NCI-H2171 (cell line): ENCODE results near the gene ISG15.
A peak's percentile ranks its signal among the peaks of the same experiment; 100 is the strongest.
"Not testable (repeated sequence)": the region's sequence is repeated elsewhere in the genome, so short reads cannot be mapped to it uniquely, and the experiment has no call there.

Experiments
- DNase-seq: peaks from one replicate; lab custom pipeline; 2025; lab: John Stamatoyannopoulos, UW

The ISG15 gene

DNA sequence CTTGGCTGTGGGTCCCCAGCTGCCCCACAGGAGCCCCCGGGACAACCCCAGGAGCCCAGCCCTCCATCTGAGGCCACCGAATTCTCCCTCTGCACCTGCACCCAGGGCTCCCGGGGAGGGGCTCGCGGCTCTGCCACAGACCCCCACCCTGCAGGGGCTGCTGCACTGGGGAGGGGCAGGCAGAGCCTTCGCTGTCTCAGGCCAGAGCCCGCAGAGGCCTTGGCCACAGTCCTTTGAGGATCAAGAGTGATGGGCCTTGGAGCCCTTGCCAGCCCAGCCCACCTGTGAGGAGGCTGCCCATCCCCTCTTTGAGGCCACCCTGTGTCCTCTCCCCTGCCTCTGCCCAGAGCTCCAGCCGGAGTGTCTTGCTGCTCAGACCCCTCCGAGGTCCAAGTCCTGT, 37.9 kb upstream of the ISG15 start:
- no peak for DNase-seq

DNA sequence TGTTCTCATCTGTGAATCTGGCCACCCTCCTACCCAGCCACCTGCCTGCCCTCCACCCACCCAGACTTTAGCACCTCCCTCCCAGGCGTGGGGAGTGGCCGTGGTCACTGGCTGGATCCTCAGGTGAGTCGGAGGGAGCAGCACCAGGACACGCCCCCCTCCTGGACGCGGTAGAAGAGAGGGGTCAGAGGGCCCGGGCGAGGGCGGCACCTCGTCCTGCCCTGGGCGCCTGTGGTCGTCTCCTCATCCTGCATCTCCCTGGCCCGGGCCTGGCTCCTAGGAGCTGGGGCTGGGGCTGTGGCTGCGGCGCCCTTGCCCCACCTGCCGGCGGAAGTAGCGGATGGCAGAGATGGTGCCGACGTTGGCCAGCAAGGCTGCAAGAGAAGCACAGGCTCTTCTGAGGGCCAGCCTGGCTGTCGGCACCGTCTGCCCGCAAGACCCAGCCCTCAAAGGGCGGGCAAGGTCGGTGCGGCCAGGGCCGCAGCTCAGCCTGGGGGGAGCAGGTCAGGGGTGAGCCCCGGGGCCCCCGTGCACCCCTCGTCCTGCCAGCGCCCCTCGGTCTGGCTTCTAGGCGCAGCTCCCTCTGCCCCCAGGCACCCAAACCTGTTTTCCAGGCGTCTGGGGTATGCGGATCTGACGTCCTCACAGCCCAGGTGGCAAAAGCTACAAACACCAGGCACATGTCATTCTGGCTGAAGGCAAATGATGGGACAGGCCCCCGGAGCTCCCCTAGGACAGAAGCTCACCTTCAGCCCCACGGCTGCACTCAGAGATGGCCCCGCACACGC, 37.2 kb upstream of the ISG15 start:
- DNase-seq, result peak; percentile 49

DNA sequence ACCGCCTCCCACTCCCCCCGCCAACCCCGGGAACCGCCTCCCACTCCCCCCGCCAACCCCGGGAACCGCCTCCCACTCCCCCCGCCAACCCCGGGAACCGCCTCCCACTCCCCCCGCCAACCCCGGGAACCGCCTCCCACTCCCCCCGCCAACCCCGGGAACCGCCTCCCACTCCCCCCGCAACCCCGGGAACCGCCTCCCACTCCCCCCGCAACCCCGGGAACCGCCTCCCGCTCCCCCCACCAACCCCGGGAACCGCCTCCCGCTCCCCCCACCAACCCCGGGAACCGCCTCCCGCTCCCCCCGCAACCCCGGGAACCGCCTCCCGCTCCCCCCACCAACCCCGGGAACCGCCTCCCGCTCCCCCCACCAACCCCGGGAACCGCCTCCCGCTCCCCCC, 36.5 kb upstream of the ISG15 start:
- DNase-seq, result not testable (repeated sequence)

DNA sequence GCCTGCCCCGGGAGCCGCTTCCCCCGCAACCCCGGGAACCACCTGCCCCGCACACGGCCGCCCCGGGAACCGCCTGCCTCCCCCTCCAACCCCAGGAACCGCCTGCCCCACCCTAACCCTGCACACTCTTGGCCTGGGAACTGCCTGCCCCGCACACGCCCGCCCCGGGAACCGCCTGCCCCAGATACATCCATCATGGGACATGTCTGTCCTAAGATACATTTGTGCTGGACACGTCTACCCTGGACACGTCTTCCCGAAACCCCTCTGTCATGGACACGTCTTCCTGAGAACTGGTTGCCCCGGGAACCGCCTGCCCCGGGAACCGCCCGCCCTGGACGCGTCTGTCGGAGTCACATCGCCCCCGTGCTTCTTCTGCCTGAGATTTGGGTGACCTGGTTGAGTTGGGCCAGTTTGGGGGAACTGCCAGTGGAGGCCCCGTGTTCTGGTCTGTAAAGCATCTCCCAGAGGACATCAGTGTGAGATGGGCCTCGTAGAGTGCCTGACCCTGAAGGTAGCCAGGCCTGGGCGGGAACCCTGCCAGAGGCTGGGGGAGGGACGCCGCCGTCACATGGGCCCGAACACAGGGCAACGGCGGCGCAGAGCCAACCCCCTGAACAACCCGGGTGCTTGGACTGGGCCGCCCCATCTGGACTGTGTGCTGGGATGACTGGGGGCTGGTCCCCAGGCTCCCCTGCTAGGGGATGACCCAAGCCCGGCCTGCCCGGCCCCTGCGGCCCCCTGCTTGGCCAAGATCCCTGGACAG, 35.0 kb upstream of the ISG15 start:
- no peak for DNase-seq

DNA sequence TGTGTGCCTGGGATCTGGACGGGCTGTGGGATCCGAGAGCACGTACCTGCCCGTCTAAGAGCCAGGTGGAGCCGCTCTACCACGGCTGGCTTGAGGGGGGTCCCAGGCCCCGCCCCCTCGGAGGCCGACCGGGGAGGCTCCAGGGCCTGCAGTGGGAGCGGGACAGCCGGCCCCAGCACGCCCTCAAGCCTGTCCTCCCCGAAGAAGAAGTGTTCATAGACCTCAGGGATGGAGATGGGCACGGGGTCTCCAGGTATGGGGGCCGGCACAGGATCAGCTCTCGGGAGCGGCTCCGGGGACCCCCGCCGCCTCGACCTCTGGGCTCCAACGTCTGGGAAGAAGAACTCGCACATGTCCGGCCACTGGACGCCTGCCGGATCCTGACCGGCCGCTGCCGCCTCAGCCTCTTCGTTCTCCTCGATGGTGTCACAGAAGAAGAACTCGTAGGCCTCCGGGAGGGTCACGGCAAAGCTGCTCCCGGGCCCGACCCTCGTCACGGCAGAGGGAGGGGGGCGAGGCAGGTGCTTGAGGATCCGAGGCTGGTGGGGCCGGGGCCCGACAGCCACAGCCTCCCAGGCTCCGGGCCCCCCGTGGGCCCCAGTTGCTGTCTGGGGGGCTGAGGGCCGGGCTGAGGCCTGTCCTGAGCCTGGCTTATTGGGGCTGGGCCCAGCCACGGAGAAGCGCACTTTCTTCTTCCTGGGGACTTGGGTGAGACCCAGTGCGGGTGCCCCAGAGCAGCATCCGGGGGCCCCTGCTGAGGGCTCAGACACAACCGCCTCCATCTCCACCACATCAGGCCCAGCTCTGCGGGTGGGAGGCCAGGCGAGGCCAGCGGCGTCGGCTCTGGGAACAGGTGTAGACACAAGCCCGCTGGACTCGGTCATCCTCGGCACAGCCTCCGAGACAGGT, 34.2 kb upstream of the ISG15 start:
- DNase-seq, result no peak

DNA sequence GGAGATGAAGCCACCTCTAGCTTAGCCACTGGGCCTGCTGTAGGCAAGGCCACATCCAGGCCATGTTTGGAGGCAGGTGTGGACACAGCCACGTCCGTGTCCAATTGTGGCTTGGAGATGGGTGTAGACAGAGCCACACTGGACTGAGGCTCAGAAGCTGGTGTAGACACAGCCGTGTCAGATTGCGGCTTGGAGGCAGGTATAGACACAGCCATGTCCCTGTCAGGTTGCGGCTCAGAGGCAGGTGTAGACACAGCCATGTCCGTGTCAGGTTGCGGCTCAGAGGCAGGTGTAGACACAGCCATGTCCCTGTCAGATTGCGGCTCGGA, 33.6 kb upstream of the ISG15 start:
- no peak for DNase-seq

DNA sequence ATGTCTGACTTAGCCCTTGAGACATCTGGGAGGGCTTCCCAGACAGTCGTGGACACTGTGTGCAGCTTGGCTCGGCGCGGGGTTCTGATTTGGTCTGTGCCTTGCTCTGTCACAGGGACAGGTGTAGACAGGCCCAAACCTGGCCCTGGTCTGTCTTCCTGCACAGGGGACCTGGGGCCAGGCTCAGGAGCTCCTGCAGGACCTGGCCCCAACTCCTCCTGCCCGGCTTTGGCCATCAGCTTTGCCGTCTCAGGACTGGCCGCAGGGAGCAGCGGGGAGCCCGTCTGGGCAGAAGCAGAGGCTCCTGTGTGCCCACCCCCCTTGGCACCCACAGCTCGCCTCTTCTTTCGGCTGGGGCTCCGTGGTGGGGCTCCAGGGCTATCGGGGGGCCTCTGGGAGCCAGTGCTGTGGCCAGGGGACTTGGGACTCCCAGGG, 33.1 kb upstream of the ISG15 start:
- no peak for DNase-seq

DNA sequence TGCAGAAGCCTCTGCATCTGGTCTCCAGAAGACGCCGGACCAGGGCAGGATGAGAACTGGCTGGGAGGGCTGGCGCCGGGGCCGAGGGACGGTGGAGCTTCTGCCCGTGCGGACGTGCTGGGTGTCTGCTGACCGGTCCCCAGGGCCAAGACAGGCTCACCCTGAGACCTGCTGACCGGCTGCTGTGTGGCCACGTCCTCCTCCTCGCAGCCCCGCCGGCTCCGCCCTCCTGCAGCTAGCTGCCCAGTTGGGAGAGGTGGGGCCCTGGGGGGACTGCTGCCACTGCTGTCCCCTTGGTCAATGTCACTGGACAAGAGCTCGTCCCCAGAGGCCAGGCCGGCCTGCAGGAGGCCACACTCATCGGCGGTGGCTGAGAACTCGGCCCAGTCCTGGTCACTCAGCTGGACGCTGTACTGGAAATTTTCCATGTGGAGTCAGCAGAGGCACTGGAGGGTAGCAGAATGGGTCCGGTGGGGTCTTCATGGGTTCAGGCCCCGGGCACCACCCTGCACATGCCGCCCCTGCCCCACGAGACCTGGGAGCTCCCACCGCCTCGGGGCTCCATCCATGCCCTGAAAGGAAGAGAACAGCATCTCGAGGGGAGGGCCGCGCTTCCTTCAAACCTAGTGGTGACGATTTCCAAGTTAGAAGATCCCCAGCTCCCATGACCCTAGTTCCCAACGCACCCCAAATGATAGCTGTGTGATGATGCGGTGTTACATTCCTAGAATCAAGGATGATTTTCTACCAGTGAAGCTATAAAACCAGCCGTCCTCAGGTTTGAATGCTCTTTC, 32.5 kb upstream of the ISG15 start:
- no peak for DNase-seq

DNA sequence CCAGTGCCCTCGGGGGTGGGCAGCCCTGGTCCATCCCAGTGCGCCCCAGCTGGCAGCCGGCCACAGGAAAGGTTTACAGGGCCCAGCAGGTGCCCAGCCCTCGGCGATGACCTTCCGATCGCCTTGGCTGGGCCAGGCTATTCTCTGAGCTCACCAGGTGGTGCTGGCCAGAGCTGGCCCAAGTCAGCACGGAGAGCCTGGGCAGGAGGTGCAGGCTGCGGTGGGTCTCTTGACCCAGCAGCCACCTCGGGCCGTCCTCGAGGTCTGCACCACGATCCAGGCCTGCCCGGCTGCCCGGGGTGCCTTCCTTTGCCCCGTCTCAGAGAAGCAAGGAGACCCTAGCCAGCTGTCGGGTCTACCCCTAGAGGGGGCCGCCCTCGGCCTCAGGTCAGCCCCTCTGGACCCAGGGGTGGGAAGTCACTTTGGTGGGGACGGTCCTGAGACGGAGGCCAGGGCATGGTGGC, 31.8 kb upstream of the ISG15 start:
- DNase-seq, result no peak

DNA sequence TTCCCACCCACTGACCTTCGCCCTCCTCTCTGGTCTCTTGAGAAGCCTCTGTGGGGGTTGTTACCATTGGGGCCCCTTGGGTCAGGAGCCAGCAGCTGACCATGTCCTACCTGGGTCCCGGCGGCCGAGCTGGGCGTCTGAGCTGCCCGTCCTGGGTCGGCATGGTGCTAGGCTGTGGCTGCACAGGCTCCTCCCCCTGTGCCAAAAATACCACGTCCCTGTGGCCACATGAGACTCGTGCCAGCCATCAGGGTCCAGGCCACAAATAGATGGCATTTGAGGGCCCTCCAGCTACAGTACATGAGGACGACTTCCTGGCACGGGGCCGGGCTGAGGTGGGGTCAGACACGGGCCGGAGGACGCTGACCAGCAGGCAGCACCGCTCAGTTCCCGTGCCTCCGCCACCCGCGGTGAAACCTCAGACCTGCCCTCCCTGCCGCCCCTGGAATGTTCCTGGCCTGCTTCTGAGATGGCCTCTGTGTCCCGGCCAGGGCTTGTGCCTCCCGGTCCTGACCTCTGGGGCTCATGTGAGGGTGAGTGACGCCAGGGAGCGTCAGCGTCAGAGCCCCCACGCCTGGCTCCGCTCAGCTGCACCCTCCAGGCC, 31.2 kb upstream of the ISG15 start, which contains the start of gene PERM1:
Gene PERM1 (minus strand): TSS at position 139 of the 604 bp plus-strand sequence. CDS start 1,064 bp downstream, outside the sequence.
- DNase-seq, result no peak

DNA sequence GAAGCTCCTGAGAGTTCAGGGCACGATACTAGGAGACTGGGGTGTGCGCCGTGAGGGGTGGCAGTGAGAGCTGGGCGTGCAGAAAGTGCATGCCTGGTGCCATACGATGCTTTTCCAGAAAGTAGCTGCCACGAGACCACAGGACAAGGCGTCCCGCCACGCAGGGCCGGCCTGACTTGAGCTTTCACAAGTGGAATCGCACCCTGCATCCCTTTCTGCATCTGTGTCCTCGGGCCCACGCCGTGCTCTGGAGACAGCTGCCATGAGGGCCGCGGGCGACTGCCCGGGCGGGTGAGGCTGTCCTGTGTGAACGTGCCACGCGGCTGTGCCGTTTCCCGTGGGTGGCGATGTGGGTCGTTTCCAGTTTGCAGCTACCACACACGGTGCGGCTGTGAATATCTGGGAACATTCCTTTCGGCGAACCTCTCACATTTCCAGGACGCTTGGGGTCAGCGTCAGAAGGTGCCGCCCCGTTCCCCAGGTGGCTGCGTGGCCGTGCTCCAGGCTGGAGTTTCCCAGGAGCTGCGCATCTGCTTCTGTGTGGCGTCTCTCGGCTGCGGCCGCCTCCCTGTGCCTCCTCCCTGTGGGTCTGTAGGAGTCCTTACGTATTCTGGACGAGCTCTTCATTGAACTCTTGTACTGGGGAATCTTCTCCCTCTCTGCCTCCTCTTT, 30.4 kb upstream of the ISG15 start:
- DNase-seq, result no peak

DNA sequence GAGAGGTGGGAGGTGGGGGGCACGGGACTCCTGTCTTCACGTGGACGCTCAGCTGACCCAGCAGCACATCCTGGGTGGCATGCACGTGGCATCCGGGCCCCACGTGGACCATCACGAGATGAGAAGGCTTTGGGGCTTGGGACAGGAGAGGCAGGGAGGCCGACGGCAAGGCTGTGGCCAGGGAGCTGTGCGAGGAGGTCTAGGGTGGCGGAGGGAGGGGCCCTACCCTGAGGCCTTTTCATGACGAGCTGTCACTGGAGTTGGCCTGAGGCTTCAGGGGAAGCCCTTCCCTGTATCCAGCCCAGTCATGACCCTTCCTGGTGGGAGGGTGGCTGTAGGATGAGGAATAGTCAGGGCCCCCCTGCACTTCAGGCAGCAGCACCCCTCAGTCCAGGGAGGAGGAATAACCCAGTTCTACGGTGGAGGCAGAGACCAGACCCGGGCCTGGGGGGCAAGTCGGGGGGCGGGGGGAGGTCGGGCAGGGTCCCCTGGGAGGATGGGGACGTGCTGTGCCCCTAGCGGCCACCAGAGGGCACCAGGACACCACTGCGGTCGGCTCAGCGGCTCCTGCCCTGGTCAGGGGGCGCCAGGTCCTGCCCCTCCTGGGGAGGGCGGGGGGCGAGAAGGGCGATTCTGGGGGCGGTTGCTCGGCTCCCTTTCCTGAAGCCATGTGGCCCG, 29.4 kb upstream of the ISG15 start:
- no peak for DNase-seq

DNA sequence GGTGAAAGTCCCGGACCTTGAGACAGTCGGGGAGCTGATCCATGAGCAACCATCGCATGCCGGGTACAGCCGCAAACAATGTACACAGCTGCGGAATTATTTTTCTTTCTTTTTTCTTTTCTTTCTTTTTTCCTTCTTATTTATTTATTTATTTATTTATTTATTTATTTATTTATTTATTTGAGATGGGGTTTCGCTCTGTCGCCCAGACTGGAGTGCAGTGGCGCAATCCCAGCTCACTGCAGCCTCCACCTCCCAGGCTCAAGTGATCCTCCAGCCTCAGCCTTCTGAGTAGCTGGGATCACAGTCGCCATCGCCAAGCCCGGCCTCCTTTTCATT, 28.9 kb upstream of the ISG15 start:
- DNase-seq, result no peak

DNA sequence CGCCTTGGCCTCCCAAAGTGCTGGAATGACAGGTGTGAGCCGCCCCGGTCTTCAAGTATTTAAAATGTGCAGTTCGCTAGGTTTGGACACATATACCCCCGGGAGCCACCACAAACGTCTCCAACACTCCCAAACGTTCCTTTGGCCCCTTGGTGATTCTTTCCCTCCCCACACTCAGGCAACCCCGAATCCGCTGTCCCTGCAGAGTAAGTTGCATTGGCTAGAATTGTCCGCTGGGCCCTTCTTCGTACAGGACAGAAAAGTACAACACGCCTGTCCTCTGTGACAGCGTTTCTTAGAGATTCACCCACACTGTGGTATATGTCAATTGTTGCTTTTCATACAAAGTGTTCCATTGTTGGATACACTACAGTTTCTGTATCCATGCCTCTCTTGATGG, 28.2 kb upstream of the ISG15 start:
- DNase-seq, result no peak

DNA sequence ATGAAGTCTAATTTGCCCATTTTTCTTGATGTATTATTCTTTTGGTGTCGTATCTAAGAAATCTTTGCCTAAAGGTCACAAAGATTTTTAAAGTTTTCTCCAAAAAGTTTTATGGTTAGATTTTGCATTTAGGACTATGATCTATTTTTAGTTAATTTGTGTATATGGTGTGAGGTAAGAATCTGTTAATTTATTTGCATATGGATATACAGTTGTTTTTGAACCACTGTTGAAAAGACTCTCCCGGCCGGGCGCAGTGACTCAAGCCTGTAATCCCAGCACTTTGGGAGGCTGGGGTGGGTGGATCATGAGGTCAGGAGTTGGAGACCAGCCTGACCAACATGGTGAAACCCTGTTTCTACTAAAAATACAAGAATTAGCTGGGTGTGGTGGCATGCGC, 25.2 kb upstream of the ISG15 start:
- not testable (repeated sequence) for DNase-seq

DNA sequence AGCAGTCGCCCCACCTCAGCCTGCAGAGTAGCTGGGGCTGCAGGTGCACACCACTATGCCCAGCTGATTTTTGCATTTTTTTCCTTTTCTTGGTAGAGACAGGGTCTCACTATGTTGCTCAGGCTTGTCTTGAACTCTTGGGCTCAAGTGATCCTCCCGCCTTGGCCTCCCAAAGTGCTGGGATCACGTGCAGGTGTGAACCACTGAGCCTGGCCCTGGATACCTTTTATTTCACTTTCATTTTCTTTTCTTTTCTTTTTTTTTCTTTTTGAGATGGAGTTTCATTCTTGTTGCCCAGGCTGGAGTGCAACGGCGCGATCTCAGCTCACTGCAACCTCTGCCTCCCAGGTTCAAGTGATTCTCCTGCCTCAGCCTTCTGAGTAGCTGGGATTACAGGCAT, 22.0 kb upstream of the ISG15 start:
- not testable (repeated sequence) for DNase-seq

DNA sequence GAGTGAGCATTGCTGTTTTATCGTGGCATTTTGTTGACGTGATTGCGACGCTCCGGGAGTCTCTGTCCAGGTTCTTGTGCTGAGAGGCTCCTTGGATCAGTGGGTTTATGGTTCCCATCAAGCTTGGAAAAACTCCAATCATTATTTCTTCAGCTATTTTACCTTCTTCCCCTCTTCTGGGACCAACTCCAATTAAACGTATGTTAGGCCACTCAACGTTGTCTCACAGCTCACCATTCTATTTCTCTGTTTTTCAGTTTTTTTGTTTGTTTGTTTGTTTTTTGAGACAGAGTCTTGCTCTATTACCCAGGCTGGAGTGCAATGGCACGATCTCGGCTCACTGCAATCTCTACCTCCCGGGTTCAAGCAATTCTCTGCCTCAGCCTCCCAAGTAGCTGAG, 21.4 kb upstream of the ISG15 start:
- no peak for DNase-seq

DNA sequence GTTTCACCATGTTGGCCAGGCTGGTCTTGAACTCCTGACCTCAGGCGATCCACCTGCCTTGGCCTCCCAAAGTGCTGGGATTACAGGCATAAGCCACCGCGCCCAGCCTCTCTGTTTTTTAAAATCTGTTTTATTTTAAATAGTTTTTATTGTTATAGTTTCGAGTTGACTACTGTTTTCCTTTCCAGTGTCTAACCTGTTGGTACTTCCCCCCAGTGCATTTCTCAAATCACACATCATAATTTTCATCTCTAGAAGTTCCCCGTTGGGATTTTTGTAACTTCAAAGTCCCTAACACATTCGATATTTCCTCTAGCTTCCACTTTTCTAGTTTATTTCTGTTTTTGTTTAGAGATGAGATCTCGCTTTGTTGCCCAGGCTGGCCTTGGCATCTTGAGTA, 20.9 kb upstream of the ISG15 start:
- DNase-seq, result no peak

DNA sequence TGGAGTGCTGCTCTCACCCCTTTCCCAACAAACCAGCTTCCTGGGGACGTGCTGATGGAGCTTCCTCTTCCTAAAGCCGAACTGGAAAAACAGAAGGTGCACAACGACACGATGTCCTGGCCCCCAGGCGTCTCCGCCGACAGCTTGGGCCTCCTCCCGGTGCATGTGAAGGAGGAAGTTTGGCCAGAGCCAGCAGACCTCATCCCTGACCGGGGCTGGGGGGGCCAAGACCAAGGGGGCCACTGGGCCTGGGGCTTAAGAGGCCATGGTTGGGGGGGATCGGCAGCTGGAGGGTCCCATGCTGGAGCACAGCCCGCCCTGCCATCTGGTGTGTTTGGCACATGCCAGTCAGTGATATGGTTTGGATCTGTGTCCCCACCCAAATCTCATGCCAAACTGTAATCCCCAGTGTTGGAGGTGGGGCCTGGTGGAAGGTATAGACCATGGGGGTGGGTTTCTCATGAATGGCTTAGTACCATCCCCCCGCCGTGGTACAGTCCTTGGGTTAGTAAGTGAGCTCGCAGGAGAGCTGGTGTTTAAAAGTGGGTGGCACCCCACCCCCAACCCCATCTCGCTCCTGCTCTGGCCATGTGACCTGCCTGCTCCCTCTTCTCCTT, 19.8 kb upstream of the ISG15 start:
- no peak for DNase-seq

DNA sequence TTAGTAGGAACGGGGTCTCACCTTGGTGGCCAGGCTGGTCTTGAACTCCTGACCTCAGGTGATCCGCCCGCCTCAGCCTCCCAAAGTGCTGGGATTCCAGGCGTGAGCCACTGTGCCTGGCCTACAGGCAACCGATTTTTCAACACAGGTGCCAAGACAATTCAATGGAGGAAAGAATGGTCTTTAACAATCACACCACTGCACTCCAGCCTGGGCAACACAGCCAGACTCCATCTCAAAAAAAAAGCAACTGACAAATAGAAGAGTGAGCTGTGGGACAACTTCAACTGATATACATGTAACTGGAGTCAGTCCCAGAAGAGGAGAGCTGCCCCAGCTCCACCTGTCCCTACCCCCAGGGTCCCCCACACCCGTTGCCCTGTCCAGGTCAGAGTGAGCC, 18.8 kb upstream of the ISG15 start:
- not testable (repeated sequence) for DNase-seq
